VCaP (cell line): ENCODE measurements around the gene IFITM5.

Experiments used
- H3K27ac ChIP-seq: fragments of 450-650 bp; 2 replicates; pipeline ENCODE4 v1.5.1; 2017
- TF ChIP-seq, protein P1 (sequence below): fragments of 450-650 bp; conservative IDR thresholded peaks from 2 replicates; pipeline ENCODE4 v1.5.1; 2017; ENCODE audit warnings: mild to moderate bottlenecking, moderate library complexity

IFITM5 gene

DNA sequence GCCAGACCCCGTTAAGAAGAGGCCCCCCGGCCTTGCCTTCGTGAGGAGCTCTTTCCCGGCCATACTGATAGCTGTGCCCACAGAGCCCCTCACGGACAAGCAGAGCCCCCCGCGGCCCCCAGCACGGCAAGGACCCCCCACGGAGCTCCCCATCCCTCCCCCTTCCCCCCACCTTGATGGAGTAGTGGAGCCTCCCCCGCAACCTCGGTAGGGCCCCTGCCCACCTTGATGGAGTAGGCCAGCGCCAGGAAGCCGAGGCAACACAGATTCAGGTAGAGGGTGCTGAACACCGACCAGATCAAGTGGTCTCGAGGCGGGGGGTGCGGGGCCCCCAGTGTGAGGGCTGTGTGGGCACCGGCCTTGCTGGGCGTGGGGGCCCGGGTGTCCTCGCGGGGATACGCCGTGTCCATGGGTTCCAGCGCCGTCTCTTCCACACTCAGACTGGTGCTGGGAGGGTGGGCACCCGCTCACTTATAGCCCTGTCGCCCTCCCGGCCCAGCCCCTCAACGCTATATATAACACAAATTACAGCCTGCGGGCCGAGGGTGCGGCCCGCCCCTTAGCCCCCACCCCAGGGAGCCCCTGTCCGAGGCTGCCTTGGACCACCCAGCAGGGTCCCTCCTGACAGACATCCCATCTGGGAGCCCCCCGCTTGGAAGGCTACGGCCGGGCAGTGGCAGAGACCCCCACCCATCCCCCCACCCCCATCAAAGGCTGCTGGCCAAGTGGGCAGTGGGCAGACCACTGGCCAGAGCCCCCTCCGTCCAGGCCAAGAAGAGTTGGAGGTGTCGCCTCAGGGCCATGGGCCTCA lies at the start of gene IFITM5:
TSS of gene IFITM5 (minus strand) at position 446 of the 811 bp plus-strand sequence. CDS start at position 410, 36 bp downstream.
- H3K27ac ChIP-seq, result no peak within 1 kb of the TSS

DNA sequence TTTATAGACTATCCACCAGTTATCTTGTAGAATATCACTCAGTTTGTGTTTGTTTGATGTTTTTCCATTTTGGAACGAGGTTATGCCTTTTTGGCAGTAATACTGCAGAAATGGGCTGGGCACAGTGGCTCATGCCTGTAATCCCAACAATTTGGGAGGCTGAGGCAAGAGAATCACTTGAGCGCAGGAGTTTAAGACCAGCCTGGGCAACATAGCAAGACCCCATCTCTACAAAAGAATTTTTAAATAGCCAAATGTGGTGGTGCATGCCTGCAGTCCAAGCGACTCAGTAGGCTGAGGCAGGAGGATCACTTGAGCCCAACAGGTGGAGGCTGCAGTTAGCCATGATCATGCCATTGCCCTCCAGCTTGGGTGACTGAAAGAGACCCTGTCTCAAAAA lies 47.2 kb upstream of the IFITM5 start:
- TF ChIP-seq, protein P1, sequence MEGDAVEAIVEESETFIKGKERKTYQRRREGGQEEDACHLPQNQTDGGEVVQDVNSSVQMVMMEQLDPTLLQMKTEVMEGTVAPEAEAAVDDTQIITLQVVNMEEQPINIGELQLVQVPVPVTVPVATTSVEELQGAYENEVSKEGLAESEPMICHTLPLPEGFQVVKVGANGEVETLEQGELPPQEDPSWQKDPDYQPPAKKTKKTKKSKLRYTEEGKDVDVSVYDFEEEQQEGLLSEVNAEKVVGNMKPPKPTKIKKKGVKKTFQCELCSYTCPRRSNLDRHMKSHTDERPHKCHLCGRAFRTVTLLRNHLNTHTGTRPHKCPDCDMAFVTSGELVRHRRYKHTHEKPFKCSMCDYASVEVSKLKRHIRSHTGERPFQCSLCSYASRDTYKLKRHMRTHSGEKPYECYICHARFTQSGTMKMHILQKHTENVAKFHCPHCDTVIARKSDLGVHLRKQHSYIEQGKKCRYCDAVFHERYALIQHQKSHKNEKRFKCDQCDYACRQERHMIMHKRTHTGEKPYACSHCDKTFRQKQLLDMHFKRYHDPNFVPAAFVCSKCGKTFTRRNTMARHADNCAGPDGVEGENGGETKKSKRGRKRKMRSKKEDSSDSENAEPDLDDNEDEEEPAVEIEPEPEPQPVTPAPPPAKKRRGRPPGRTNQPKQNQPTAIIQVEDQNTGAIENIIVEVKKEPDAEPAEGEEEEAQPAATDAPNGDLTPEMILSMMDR, result no peak
- H3K27ac ChIP-seq, result no peak overlapping the region

More for the DNA sequence above, at the start of gene IFITM5:
- TF ChIP-seq, protein P1, result no peak

DNA sequence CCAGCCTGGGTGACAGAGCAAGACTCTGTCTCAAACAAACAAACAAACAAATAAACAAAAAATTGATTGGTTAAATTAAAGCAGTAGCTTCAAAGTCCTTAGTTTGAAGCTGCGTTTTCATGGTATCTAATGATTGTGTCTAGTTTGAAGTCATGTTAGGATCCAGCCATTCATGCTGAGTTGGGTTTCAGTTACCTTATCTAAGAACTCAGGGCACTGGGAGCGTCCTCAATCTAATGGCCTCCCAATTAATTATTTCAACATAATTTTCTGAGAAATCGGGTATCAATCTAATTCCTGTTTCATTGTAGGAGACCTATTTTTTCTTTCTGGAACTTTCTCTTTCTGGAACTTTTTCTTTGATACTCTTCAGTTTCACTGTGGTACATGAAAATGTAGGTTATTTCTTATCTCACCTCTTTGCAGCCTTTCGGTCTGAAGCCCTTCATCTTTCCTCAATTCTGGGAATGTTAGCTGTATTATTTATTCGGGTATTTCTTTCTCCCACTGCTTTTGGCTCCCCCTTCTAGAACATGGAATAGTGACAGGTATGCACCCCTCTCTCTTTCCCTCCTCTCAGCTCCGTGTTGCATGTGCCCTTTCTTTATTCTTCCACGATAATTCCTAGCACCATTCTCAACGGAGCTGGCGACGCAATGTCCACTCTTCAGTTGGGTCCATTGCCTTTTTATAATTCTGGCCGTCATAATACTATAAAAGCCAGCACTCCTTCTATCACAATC lies 45.7 kb upstream of the IFITM5 start:
- TF ChIP-seq, protein P1, result no peak
- H3K27ac ChIP-seq, result no peak overlapping the region

DNA sequence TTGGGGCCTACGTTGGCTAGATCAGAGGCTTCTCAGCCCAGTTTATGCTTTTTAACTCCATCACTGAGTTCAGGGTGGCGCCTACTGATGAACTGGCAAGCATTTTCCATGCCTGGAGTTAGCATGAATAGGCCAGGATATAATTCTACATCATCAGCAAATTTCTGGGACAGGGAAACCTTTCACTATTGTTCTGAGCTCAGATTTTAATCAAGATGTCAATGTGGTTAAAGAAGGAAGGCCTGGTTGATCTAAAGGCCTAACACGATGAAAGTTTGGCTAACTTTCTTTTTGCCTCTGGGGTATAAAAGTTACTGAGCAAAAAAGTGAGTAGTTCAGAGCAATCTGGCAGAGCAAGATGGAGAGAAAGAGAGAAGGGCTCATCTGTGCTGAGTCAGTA lies 43.0 kb upstream of the IFITM5 start:
- H3K27ac ChIP-seq, result no peak overlapping the region
- TF ChIP-seq, protein P1, result no peak

DNA sequence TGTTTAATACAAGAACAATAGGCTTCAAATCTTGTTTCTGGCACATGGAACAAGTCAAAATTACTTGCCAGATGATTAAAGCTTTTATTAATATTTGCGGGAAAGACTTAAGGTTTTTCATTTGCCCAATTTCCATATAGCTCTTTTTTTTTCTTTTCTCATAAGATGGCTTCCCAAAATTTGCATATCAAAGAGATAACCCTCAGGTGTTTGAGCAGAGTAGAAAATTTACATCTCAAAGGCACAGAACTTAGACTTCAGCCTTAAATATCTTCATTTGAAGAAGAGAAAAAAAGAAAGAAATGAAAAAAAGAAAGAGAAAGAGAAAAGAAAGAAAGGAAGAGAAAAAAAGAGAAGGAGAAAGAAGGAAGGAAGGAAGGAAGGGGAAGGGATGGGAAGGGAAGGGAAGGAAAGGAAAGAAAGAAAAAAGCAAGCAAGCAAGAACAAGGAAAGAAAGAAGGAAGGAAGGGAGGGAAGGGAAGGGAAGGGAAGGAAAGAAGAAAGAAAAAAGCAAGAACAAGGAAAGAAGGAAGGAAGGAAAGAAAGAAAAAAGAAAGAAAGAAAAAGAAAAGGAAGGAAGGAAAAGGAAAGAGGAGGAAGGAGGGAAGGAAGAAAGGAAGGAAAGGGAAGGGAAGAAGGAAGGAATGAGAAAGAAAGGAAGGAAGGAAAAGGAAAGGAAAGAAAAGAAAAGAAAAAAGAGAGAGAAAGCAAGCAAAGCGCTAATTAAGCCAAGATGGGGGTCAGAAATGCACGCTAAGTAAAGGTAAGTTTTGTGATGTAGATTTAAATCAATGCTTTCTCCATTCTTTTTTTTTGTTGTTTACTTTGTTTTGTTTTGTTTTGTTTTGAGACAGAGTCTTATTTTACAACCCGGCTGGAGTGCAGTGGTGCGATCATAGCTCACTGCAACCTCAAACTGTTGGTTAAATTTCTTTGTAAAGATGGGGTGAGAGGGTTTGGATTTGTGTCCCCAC lies 41.5 kb upstream of the IFITM5 start:
- TF ChIP-seq, protein P1, result no peak
- H3K27ac ChIP-seq, result no peak overlapping the region

DNA sequence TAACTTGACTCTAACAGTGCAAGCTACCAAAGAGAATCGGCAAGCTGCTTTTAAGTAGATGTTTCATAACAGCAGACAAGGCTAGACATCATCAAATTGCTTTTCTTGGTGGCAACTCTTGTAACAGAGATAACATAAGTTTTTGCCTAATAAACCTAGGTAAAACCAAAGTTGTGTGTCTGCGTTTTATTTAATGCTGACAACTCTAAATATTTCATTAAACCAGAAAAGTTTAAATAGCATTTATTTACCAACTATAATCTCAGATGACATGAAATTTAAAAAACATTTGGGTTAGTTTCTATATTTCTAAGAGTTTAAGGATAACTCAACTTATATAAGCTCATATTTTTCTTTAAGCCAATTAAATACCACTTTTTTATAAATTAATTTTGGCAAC lies 40.6 kb upstream of the IFITM5 start:
- TF ChIP-seq, protein P1, result no peak
- H3K27ac ChIP-seq, result no peak overlapping the region

DNA sequence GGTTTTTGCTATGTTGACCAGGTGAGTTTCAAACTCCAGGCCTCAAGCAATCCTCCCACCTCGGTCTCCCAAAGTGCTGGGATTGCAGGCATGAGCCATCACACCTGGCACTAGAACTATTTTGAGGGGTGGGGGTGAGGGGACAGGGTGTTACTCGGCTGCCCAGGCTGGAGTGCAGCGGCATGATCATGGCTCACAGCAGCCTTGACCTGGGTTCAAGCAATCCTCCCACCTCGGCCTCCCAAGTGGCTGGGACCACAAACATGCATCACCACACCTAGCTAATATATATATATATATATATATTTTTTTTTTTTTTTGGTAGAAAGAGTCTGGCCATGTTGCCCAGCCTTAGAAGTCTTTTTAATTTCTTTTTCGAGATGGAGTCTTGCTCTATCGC lies 38.4 kb upstream of the IFITM5 start:
- no peak overlapping the region for H3K27ac ChIP-seq
- TF ChIP-seq, protein P1, result no peak
